SU-DHL-6 (cell line): ENCODE results near the gene RPIA.

Experiments
- CTCF ChIP-seq: fragments of 200-600 bp; sonication (generic); IDR thresholded peaks from one replicate; pipeline ENCODE4 v1.5.1; 2017; ENCODE audit warnings: antibody characterized with exemption, mild to moderate bottlenecking, low read length, moderate library complexity; ENCODE audit not compliant: insufficient read depth, poor library complexity, severe bottlenecking
- EZH2phosphoT487 ChIP-seq: fragments of 200-600 bp; sonication (generic), shearing (Covaris generic); conservative IDR thresholded peaks from 2 replicates; pipeline ENCODE4 v1.6.1; 2018; ENCODE audit warnings: mild to moderate bottlenecking, antibody characterized with exemption, low read length, moderate library complexity, mixed read lengths

GRCh38 chr2:88755836-88756235, 64.4 kb downstream of the RPIA start:
- TF ChIP-seq CTCF, result no peak
- no peak for TF ChIP-seq EZH2phosphoT487
